ENCODE results near the gene DOK3. TPM values are rescaled to one million over a fixed set of nuclear protein-coding genes. Genes with fewer than 3 reads are reported as not detected.
A peak's percentile ranks its signal among the peaks of the same experiment; 100 is the strongest.

DOK3 gene
- total and polyA plus RNA-seq, 2 experiments from 2014 or later = 2.2 to 11.1 TPM

DNA sequence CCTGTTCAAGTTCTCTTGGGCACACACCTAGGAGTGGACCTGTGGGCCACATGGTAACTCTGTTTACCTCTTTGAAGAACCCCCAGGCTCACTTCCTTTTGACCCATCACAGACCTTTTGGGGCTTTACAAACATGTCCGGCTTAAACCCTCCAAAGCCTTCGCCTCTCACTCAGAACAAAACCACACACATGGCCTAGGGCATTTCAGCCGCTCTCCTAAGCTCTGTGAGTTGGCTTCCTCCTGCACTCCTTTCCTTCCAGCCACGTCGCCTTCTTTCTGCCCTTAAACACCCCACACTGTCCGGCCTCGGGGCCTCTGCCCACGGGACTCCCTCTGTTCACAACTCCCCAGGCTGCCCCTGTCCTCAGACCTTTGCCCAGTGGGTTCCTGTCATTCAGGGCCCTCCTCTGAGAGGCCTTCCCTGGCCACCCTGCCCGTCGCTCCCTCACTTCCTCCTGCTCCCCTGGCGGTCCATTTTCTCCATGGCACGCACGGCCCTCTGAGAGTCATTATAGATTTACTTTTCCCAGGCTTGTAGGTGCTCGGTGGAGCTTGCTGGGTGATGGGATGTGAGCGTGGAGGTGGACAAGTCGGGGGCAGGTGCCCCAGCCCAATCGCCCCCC, 1.9 kb downstream of the DOK3 start:
- Mint-ChIP-seq H3K27me3 (ENCODE audit: insufficient read depth, low read depth, poor library complexity) (peaks cover 18% of the 10 kb centered on the region), H3K4me1 (peaks cover 25% of the 10 kb centered on the region), H3K9me3 (peaks cover 2% of the 10 kb centered on the region; the same call in 1 of the 3 replicates), H3K27ac (0 out of 2 replicates have a peak overlapping the region, but pooled peaks have one; percentile 41), H3K36me3 (ENCODE audit: low read depth) (peaks cover 41% of the 10 kb centered on the region), H3K4me3 (no peak overlapping the region)
- ATAC-seq = no peak
- H3K4me1 ChIP-seq (ENCODE audit: insufficient read depth) = peaks cover 15% of the 10 kb centered on the region
- H3F3A ChIP-seq (replicated peaks; ENCODE audit: low read depth) = peaks cover 5% of the 10 kb centered on the region; the same call in 1 of the 2 replicates
- no peak overlapping the region for H3K4me2 ChIP-seq
- no peak for DNase-seq (ENCODE audit: low spot score)
- no peak overlapping the region for H2AFZ ChIP-seq
- no peaks in the 10 kb centered on the region; the same call in 1 of the 2 replicates for H4K20me1 ChIP-seq (replicated peaks; ENCODE audit: insufficient read depth)
- no peaks in the 10 kb centered on the region for H3K9me2 ChIP-seq (ENCODE audit: insufficient read depth)
- no peak overlapping the region for H3K4me3 ChIP-seq
- no peak for TF ChIP-seq CREB1 (CRISPR knock-in tag; IDR thresholded peaks at IDR 0.05; ENCODE audit: low read depth)
- TF ChIP-seq, protein P1, sequence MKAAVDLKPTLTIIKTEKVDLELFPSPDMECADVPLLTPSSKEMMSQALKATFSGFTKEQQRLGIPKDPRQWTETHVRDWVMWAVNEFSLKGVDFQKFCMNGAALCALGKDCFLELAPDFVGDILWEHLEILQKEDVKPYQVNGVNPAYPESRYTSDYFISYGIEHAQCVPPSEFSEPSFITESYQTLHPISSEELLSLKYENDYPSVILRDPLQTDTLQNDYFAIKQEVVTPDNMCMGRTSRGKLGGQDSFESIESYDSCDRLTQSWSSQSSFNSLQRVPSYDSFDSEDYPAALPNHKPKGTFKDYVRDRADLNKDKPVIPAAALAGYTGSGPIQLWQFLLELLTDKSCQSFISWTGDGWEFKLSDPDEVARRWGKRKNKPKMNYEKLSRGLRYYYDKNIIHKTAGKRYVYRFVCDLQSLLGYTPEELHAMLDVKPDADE (IDR thresholded peaks at IDR 0.05) = no peak
- H3K79me2 ChIP-seq (replicated peaks; ENCODE audit: insufficient read depth) = no peaks in the 10 kb centered on the region
- no peaks in the 10 kb centered on the region for H3K27me3 ChIP-seq (ENCODE audit: insufficient read depth)
- H3K36me3 ChIP-seq (ENCODE audit: insufficient read depth) = no peaks in the 10 kb centered on the region
- no peak overlapping the region for H3K27ac ChIP-seq (ENCODE audit: low read depth)

DNA sequence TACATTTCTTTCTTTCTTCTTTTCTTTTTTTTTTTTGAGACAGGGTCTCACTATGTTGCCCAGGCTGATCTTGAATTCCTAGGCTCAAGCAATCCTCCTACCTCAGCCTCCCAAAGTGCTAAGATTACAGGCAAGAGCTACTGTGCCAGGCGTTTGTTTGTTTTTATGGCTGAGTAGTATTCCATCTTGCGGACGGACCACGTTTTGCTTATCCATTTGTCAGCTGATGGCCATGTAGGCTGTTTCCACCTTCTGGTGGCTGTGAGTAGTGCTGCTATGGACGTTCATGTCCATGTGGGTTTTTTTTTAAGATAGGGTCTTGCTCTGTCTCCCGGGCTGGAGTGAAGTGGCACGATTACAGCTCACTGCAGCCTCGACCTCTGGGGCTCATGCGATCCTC, 2.5 kb downstream of the DOK3 start:
- DNase-seq (ENCODE audit: low spot score) = peak; percentile 55
- Mint-ChIP-seq H3K27ac (no peak overlapping the region; the same call in 1 of the 2 replicates), H3K4me3 (no peak overlapping the region), H3K27me3 (ENCODE audit: insufficient read depth, low read depth, poor library complexity) (peaks cover 18% of the 10 kb centered on the region), H3K9me3 (peaks cover 2% of the 10 kb centered on the region; the same call in 1 of the 3 replicates), H3K4me1 (peaks cover 29% of the 10 kb centered on the region), H3K36me3 (ENCODE audit: low read depth) (peaks cover 36% of the 10 kb centered on the region)
- no peaks in the 10 kb centered on the region for H3K79me2 ChIP-seq (replicated peaks; ENCODE audit: insufficient read depth)
- H3K27ac ChIP-seq (ENCODE audit: low read depth) = no peak overlapping the region
- H2AFZ ChIP-seq = no peak overlapping the region
- H3K4me3 ChIP-seq = no peak overlapping the region
- H3K4me1 ChIP-seq (ENCODE audit: insufficient read depth) = peaks cover 15% of the 10 kb centered on the region
- H4K20me1 ChIP-seq (replicated peaks; ENCODE audit: insufficient read depth) = no peaks in the 10 kb centered on the region; the same call in 1 of the 2 replicates
- no peaks in the 10 kb centered on the region for H3K27me3 ChIP-seq (ENCODE audit: insufficient read depth)
- peaks cover 5% of the 10 kb centered on the region; the same call in 1 of the 2 replicates for H3F3A ChIP-seq (replicated peaks; ENCODE audit: low read depth)
- ATAC-seq = no peak
- no peak overlapping the region for H3K4me2 ChIP-seq
- no peaks in the 10 kb centered on the region for H3K36me3 ChIP-seq (ENCODE audit: insufficient read depth)
- TF ChIP-seq, protein P2, sequence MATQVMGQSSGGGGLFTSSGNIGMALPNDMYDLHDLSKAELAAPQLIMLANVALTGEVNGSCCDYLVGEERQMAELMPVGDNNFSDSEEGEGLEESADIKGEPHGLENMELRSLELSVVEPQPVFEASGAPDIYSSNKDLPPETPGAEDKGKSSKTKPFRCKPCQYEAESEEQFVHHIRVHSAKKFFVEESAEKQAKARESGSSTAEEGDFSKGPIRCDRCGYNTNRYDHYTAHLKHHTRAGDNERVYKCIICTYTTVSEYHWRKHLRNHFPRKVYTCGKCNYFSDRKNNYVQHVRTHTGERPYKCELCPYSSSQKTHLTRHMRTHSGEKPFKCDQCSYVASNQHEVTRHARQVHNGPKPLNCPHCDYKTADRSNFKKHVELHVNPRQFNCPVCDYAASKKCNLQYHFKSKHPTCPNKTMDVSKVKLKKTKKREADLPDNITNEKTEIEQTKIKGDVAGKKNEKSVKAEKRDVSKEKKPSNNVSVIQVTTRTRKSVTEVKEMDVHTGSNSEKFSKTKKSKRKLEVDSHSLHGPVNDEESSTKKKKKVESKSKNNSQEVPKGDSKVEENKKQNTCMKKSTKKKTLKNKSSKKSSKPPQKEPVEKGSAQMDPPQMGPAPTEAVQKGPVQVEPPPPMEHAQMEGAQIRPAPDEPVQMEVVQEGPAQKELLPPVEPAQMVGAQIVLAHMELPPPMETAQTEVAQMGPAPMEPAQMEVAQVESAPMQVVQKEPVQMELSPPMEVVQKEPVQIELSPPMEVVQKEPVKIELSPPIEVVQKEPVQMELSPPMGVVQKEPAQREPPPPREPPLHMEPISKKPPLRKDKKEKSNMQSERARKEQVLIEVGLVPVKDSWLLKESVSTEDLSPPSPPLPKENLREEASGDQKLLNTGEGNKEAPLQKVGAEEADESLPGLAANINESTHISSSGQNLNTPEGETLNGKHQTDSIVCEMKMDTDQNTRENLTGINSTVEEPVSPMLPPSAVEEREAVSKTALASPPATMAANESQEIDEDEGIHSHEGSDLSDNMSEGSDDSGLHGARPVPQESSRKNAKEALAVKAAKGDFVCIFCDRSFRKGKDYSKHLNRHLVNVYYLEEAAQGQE (IDR thresholded peaks at IDR 0.05; ENCODE audit: unreplicated experiment) = no peak
- no peak for TF ChIP-seq POLR2AphosphoS5 (IDR thresholded peaks at IDR 0.05; ENCODE audit: low read depth)
- TF ChIP-seq, protein P3, sequence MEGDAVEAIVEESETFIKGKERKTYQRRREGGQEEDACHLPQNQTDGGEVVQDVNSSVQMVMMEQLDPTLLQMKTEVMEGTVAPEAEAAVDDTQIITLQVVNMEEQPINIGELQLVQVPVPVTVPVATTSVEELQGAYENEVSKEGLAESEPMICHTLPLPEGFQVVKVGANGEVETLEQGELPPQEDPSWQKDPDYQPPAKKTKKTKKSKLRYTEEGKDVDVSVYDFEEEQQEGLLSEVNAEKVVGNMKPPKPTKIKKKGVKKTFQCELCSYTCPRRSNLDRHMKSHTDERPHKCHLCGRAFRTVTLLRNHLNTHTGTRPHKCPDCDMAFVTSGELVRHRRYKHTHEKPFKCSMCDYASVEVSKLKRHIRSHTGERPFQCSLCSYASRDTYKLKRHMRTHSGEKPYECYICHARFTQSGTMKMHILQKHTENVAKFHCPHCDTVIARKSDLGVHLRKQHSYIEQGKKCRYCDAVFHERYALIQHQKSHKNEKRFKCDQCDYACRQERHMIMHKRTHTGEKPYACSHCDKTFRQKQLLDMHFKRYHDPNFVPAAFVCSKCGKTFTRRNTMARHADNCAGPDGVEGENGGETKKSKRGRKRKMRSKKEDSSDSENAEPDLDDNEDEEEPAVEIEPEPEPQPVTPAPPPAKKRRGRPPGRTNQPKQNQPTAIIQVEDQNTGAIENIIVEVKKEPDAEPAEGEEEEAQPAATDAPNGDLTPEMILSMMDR (conservative IDR thresholded peaks at IDR 0.05; ENCODE audit: low read depth in 2 of 2) = peak; percentile 42
- H3K9me2 ChIP-seq (ENCODE audit: insufficient read depth) = no peaks in the 10 kb centered on the region
